T-helper 2 cell treated with Interferon-gamma antibody and Interleukin-4, amounts not matched to agents 5 μg/mL and 100 μg/mL, for 36 hours (primary cell): ENCODE results near the gene PDE4A.
"Not testable (repeated sequence)": the region's sequence is repeated elsewhere in the genome, so short reads cannot be mapped to it uniquely, and the experiment has no call there.

ENCODE experiments used
- DNase-seq: peaks from one replicate; pipeline ENCODE4 v3.0.0; 2021; ENCODE audit warnings: low spot score
- H3K27ac Mint-ChIP-seq: one replicate; pipeline ENCODE4 v1.8.0; 2021; ENCODE audit warnings: mild to moderate bottlenecking, mixed read lengths
- H3K27me3 Mint-ChIP-seq: one replicate; pipeline ENCODE4 v1.8.0; 2021; ENCODE audit warnings: low read depth, mixed read lengths
- H3K36me3 Mint-ChIP-seq: one replicate; pipeline ENCODE4 v1.8.0; 2021; ENCODE audit warnings: low read depth, mixed read lengths
- H3K4me1 Mint-ChIP-seq: one replicate; pipeline ENCODE4 v1.8.0; 2021; ENCODE audit warnings: low read depth, mixed read lengths
- H3K4me3 Mint-ChIP-seq: one replicate; pipeline ENCODE4 v1.8.0; 2022; ENCODE audit warnings: mild to moderate bottlenecking, moderate library complexity, mixed read lengths
- H3K9me3 Mint-ChIP-seq: one replicate; pipeline ENCODE4 v1.8.0; 2021; ENCODE audit warnings: mixed read lengths

The PDE4A gene

GRCh38 chr19:10395003-10395402 is 25.3 kb upstream of the PDE4A start:
- Mint-ChIP-seq H3K36me3 (peaks cover 38% of the 10 kb centered on the region), H3K4me1 (peaks cover 4% of the 10 kb centered on the region), H3K9me3 (no peaks in the 10 kb centered on the region), H3K27me3 (no peaks in the 10 kb centered on the region), H3K4me3 (no peak overlapping the region), H3K27ac (no peak overlapping the region)
- no peak for DNase-seq

- Mint-ChIP-seq H3K4me1 (peaks cover 4% of the 10 kb centered on the region), H3K9me3 (no peaks in the 10 kb centered on the region), H3K27me3 (no peaks in the 10 kb centered on the region), H3K36me3 (peaks cover 38% of the 10 kb centered on the region), H3K27ac (no peak overlapping the region), H3K4me3 (no peak overlapping the region)
- DNase-seq: no peak
Measured at GRCh38 chr19:10395436-10395835, 24.9 kb upstream of the PDE4A start.

DNA sequence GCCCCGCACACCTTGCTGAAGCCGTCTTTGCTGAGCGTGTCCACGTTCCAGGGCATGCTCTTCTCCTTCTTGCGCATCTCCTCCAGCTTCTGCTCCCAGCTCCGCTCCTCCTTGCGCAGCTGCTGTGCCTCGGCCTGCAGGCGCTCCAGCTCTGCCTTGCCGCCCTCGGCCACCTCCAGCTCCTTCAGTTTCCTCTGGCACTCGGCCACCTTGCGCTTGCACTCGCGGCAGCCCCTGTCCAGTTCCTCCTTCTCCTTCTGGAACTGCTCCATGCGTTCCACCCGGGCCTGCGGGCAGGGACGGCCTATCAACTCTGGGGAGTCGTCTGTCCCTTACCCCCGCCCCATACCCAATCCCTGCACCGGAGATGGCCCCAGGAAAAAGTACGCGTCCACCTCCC is 24.4 kb upstream of the PDE4A start:
- Mint-ChIP-seq H3K27ac (no peak overlapping the region), H3K4me1 (peaks cover 4% of the 10 kb centered on the region), H3K27me3 (no peaks in the 10 kb centered on the region)

DNA sequence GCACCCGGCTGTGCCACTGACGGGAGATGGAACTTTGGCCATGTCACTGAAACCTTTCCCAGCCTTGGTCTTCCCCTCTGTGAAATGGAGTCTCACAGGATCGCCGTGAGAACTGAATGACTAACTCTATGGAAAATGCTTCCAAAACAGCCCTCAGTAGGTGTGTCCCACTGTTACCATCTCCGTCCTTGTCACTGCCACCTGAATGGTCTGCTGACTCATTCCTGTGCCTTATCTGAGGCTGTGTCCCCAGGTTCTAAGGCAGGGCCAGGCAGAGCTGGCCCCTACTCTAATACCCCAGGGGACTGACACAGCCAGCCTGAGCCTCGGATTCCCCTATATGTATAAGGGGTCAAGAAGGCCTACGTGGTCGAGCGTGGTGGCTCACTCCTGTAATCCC is 21.5 kb upstream of the PDE4A start:
- peaks cover 41% of the 10 kb centered on the region for H3K36me3 Mint-ChIP-seq
- DNase-seq: no peak
- no peaks in the 10 kb centered on the region for H3K27me3 Mint-ChIP-seq
- H3K4me1 Mint-ChIP-seq: peaks cover 18% of the 10 kb centered on the region
- peak overlapping the region; percentile 3 for H3K27ac Mint-ChIP-seq
- H3K9me3 Mint-ChIP-seq: no peaks in the 10 kb centered on the region
- H3K4me3 Mint-ChIP-seq: no peak overlapping the region

More for the DNA sequence above, 24.4 kb upstream of the PDE4A start:
- no peaks in the 10 kb centered on the region for H3K9me3 Mint-ChIP-seq
- peaks cover 34% of the 10 kb centered on the region for H3K36me3 Mint-ChIP-seq
- H3K4me3 Mint-ChIP-seq: no peak overlapping the region
- DNase-seq: no peak

- H3K9me3 Mint-ChIP-seq, H3K4me3 Mint-ChIP-seq, DNase-seq, H3K27me3 Mint-ChIP-seq, H3K27ac Mint-ChIP-seq: not testable (repeated sequence)
- Mint-ChIP-seq H3K4me1 (peaks cover 20% of the 10 kb centered on the region), H3K36me3 (peaks cover 40% of the 10 kb centered on the region)
Measured at GRCh38 chr19:10399340-10399739, 21.0 kb upstream of the PDE4A start.

GRCh38 chr19:10399878-10400277 is 20.5 kb upstream of the PDE4A start:
- DNase-seq: no peak
- Mint-ChIP-seq H3K27me3 (no peaks in the 10 kb centered on the region), H3K4me1 (peaks cover 25% of the 10 kb centered on the region), H3K4me3 (no peak overlapping the region), H3K27ac (no peak overlapping the region), H3K36me3 (peaks cover 38% of the 10 kb centered on the region), H3K9me3 (no peaks in the 10 kb centered on the region)

DNA sequence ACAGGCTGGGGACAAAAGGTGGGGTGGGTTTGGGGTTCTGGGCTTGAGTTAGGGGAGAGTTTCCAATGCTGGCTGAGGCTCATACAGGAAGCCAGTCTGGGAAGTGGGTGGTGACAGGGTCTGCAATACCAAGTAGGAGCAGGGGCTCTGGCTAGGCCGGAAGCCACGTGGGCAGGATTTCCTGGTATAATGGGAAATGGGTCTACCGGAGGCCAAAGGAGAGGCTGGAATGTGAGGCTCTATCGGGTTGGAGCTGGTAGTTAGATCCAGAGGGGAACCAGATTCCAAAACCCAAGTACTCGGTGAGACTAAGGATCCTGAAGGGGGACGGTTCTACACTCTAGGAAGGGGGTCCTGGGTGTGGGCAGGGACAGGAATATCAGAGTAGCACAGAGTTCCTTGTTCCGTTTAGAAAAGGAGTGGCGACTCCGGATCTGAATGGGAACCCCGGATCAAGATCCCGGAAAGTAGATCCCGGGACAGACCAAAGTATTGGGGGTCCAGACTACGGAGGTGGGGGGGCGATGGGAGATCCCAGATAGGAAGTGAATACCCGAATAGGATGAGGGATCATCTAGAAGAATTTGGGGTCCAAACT is 17.8 kb upstream of the PDE4A start:
- Mint-ChIP-seq H3K36me3 (peaks cover 28% of the 10 kb centered on the region), H3K9me3 (no peaks in the 10 kb centered on the region), H3K27ac (peak overlapping the region; percentile 98), H3K27me3 (no peaks in the 10 kb centered on the region), H3K4me1 (peaks cover 45% of the 10 kb centered on the region), H3K4me3 (peak overlapping the region; percentile 96)
- no peak for DNase-seq

DNA sequence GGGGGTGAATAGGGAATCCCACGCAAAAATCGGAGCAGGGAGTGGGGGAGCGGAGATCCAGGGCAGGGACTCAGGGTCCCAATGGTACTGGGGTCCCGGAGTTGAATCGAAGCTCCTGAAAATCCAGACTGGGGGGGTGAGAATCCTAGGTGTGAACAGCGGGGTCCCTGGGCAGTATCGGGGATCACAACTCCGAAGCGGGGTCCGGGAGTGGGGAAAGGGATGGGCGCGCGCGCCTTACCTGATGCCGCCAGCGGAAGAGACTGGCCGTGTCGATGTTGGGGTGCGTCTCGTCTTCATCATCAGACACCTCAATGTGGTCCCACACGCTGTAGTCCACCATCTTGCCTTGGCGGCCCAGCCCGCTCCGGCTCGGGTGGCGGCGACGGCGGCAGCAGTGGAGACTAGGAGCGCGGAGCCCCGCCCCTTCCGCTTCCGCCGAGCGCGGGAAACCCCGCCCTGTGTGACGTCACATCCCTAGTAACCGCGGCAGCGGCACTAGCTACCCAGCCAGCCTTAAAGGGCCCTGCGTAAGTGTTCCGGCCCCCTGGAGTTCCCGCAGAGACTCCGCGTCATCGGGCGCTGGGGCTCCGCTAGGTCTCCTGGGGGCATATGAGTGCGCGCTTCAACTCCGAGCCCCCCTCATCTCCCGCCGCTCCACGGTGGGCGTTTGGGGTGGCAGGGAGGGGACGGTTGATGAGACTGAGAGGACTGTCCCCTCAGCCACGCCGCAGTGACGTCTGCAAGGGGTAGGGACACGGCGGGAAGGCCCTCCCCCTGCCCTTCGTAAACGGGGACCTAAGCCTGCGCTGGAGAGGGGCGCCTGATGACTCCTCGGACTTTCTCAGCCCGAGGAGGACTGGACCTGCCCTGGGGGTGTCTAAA is 17.0 kb upstream of the PDE4A start, which contains the start of gene CDC37:
TSS of gene CDC37 (minus strand) at position 406 of the 885 bp plus-strand sequence. CDS start at position 343, 63 bp downstream.
- DNase-seq: peak; percentile 99
- Mint-ChIP-seq H3K4me3 (peak within 1 kb of the TSS; percentile 96), H3K9me3 (no peaks in the 10 kb centered on the region), H3K27ac (peak within 1 kb of the TSS; percentile 98), H3K36me3 (peaks cover 24% of the 10 kb centered on the region), H3K27me3 (no peaks in the 10 kb centered on the region), H3K4me1 (peaks cover 53% of the 10 kb centered on the region)

GRCh38 chr19:10404888-10405820 is 15.2 kb upstream of the PDE4A start:
- H3K4me1 Mint-ChIP-seq: peaks cover 67% of the 10 kb centered on the region
- peak overlapping the region; percentile 96 for H3K4me3 Mint-ChIP-seq
- H3K9me3 Mint-ChIP-seq: no peaks in the 10 kb centered on the region
- H3K27ac Mint-ChIP-seq: peak overlapping the region; percentile 98
- H3K27me3 Mint-ChIP-seq: no peaks in the 10 kb centered on the region
- peak; percentile 67 for DNase-seq
- peaks cover 20% of the 10 kb centered on the region for H3K36me3 Mint-ChIP-seq

DNA sequence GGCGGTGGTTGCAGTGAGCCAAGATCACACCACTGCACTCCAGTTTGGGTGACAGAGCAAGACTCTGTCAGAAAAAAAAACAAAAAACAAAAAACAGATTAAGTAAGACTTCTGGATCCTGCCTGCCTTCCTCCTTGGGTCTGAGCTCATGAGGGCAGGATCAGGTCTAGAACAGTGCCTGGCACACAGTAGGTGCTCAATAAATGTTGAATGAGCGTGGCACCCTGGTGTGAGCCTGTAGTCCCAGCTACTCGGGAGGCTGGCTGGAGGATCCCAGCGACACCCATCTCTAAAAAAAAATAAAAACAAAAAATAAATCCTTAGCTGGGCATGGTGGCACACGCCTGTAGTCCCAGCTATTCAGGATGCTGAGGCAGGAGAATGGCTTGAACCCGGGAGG is 14.1 kb upstream of the PDE4A start:
- Mint-ChIP-seq H3K36me3 (peaks cover 20% of the 10 kb centered on the region), H3K4me3 (peak overlapping the region; percentile 96), H3K9me3 (no peaks in the 10 kb centered on the region), H3K27me3 (no peaks in the 10 kb centered on the region), H3K27ac (peak overlapping the region; percentile 98), H3K4me1 (peaks cover 73% of the 10 kb centered on the region)
- no peak for DNase-seq

GRCh38 chr19:10407096-10407495 is 13.2 kb upstream of the PDE4A start:
- Mint-ChIP-seq H3K9me3 (no peaks in the 10 kb centered on the region), H3K4me3 (peak overlapping the region; percentile 96), H3K27ac (peak overlapping the region; percentile 98), H3K4me1 (peaks cover 73% of the 10 kb centered on the region), H3K36me3 (peaks cover 16% of the 10 kb centered on the region), H3K27me3 (no peaks in the 10 kb centered on the region)
- no peak for DNase-seq

- H3K27me3 Mint-ChIP-seq: no peaks in the 10 kb centered on the region
- no peaks in the 10 kb centered on the region for H3K9me3 Mint-ChIP-seq
- H3K27ac Mint-ChIP-seq: peak overlapping the region; percentile 97
- H3K36me3 Mint-ChIP-seq: peaks cover 9% of the 10 kb centered on the region
- H3K4me3 Mint-ChIP-seq: peak overlapping the region; percentile 87
- peaks cover 75% of the 10 kb centered on the region for H3K4me1 Mint-ChIP-seq
- DNase-seq: peak; percentile 88
Measured at GRCh38 chr19:10408511-10409283, 11.6 kb upstream of the PDE4A start.

DNA sequence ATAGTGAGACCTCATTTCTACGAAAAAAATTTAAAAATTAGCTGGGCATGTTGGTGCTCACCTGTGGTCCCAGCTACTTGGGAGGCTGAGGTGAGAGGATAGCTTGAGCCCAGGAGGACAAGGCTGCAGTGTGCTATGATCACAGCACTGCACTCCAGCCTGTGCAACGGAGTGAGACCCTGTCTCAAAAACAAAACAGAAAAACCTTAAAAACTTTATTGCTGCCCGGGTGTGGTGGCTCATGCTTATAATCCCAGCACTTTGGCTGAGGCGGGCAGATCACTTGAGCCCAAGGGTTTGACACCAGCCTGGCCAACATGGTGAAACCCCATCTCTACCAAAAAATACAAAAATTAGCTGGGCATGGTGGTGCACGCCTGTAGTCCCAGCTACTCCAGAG is 9.1 kb upstream of the PDE4A start:
- not testable (repeated sequence) for H3K36me3 Mint-ChIP-seq, H3K27me3 Mint-ChIP-seq, H3K9me3 Mint-ChIP-seq, DNase-seq
- H3K4me3 Mint-ChIP-seq: peak overlapping the region; percentile 49
- peaks cover 68% of the 10 kb centered on the region for H3K4me1 Mint-ChIP-seq
- peak overlapping the region; percentile 93 for H3K27ac Mint-ChIP-seq
